ENCODE measurements around the gene TIGD4. TPM values are rescaled to one million over a fixed set of nuclear protein-coding genes. Genes with fewer than 3 reads are reported as not detected.
A peak's percentile ranks its signal among the peaks of the same experiment; 100 is the strongest.

TIGD4 gene
- total and polyA plus RNA-seq, 2 experiments from 2014 or later: 0.11 TPM; not detected in 1

DNA sequence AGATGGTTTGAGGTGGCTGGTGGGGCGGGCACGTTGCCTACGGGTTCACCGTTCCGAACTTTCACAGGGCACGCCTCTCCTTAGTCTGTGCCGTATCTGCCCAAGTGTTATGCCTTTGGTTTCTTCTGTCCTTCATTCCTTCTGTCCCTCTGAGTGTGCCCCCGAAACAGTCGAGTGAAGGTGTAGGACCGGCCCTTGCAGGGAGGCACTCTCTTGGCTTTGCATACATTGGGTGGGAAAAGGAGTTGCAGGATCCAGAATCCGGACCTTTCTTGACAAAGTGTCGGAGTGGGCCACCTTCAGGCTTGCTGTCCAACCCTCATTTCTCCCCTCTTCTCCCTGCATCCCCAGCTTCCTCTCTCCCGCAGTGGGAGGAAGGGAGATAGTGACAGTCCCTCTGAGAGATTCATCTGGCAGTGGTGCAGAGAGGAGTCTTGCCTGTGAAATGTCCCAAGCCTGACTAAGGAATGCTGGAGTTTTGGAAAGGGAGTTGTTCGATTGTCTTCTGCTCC, 793 bp upstream of the TIGD4 start:
- peak overlapping the region; percentile 92 for H3K9ac ChIP-seq
- H3K27me3 ChIP-seq (replicated peaks; ENCODE audit: insufficient read depth): no peaks in the 10 kb centered on the region
- in situ Hi-C loops (cut with MboI): no loop called here
- H4K20me1 ChIP-seq (ENCODE audit: insufficient read depth): no peaks in the 10 kb centered on the region
- peaks cover 14% of the 10 kb centered on the region for H3F3A ChIP-seq (ENCODE audit: insufficient read depth)
- WGBS, 2 experiments (ENCODE audit: low coverage in 1 of 2, low lambda C conversion rate in 2 of 2, missing lambda C conversion rate in 2 of 2): 1% methylated on average over 14 of the region's 14 CpGs
- peak overlapping the region; percentile 74 for H3K4me2 ChIP-seq (ENCODE audit: unreplicated experiment)
- H3K9me3 ChIP-seq (ENCODE audit: low read depth): no peaks in the 10 kb centered on the region
- H3K27ac ChIP-seq: peak overlapping the region; percentile 92
- H3K79me2 ChIP-seq (ENCODE audit: insufficient read depth): peaks cover 49% of the 10 kb centered on the region
- H3K9me2 ChIP-seq (ENCODE audit: insufficient read depth): no peaks in the 10 kb centered on the region
- TF ChIP-seq EZH2 (IDR thresholded peaks at IDR 0.05; ENCODE audit: insufficient read depth, poor library complexity, severe bottlenecking) (no peak), EZH2phosphoT487 (IDR thresholded peaks at IDR 0.05; ENCODE audit: insufficient read depth, low read depth) (no peak)
- DNase-seq: peak; percentile 75
- peak overlapping the region; percentile 91 for H3K4me3 ChIP-seq
- H2AFZ ChIP-seq: peak overlapping the region; percentile 99
- no peaks in the 10 kb centered on the region for H3K36me3 ChIP-seq (ENCODE audit: low read depth)
- peaks cover 21% of the 10 kb centered on the region for H3K4me1 ChIP-seq (ENCODE audit: insufficient read depth)

DNA sequence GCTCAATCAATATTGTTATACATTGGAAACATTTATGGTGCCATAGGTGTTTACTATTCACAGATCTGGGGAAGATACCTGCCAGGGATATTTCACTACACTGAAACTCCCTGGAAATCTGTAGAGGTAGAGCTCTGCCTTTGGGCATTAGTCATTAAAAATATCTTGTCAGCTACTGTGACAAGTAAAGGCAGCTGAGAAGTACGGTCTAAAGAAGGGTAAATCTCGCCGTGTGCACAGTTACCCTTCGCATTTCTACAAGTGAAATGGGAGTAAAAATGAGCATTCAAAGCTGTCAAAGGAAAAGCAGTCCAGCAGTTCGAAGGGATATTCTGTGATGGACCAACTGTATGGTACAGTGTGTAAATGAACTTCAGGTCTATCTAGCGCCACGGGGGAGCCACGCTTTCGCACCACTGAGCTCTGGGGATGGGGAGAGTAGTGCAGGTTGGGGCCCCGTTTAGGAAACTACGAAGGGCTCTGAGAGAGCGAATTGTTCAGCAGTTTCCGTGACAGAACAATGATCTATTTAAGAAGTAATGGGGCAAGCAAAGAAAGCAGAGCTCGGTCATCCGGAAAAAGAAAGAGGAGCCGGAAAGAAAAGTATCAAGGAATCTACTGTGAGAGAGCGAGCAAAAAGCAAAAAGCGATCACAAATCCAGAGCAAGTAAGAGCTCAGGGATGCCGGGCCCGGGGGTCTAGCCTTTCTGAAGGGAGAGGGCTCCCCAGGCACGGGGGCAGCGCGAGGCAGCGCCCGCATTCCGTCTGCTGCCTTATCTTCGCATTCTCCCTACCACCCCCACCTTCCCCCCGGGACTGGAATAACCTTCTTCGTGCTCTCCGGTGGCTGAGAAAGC, 646 bp downstream of the TIGD4 start:
- DNase-seq: peak; percentile 55
- 3 to 5% methylated on average over 30 of the region's 30 CpGs for WGBS, 2 experiments (ENCODE audit: low coverage in 1 of 2, low lambda C conversion rate in 2 of 2, missing lambda C conversion rate in 2 of 2)
- no peaks in the 10 kb centered on the region for H3K9me3 ChIP-seq (ENCODE audit: low read depth)

DNA sequence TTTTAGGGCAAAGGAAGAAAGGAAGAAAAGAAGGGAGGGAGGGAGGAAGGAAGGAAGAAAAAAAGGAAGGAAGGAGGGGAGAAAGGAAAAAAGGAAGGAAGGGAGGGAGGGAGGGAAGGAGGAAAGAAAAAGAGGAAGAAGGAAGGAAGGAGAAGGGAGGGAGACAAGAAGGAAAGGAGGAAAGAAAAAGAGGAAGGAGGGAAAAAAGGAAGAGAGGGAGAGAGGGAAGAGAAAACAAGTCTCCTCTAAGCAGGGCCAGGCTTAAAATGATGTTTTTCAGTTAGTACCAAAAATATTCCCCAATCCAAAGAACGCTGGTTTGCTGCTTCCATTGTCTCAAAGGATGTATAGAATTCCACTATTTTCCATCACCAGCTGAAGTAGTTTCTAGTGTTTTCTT, 2.0 kb downstream of the TIGD4 start:
- Histone ChIP-seq H3K27ac (no peak overlapping the region), H3K36me3 (ENCODE audit: low read depth) (no peaks in the 10 kb centered on the region), H3K9me3 (ENCODE audit: low read depth) (no peaks in the 10 kb centered on the region), H3K4me1 (ENCODE audit: insufficient read depth) (peaks cover 17% of the 10 kb centered on the region), H3K4me2 (ENCODE audit: unreplicated experiment) (no peak overlapping the region), H3K9me2 (ENCODE audit: insufficient read depth) (no peaks in the 10 kb centered on the region), H3F3A (ENCODE audit: insufficient read depth) (peaks cover 14% of the 10 kb centered on the region), H2AFZ (no peak overlapping the region), H3K9ac (no peak overlapping the region), H3K4me3 (no peak overlapping the region), H4K20me1 (ENCODE audit: insufficient read depth) (no peaks in the 10 kb centered on the region), H3K27me3 (replicated peaks; ENCODE audit: insufficient read depth) (no peaks in the 10 kb centered on the region), H3K79me2 (ENCODE audit: insufficient read depth) (peaks cover 21% of the 10 kb centered on the region)
- no peak for TF ChIP-seq EZH2 (IDR thresholded peaks at IDR 0.05; ENCODE audit: insufficient read depth, poor library complexity, severe bottlenecking)
- no peak for TF ChIP-seq EZH2phosphoT487 (IDR thresholded peaks at IDR 0.05; ENCODE audit: insufficient read depth, low read depth)
- in situ Hi-C loops (cut with MboI): no loop called here
- 100% methylated on average over 1 of the region's 1 CpG for WGBS, 2 experiments (ENCODE audit: low coverage in 1 of 2, low lambda C conversion rate in 2 of 2, missing lambda C conversion rate in 2 of 2)
- DNase-seq: no peak

More for the DNA sequence above, 646 bp downstream of the TIGD4 start:
- no peaks in the 10 kb centered on the region for H3K9me2 ChIP-seq (ENCODE audit: insufficient read depth)
- H3K79me2 ChIP-seq (ENCODE audit: insufficient read depth): peaks cover 35% of the 10 kb centered on the region
- no peaks in the 10 kb centered on the region for H3K36me3 ChIP-seq (ENCODE audit: low read depth)
- peak overlapping the region; percentile 92 for H3K9ac ChIP-seq
- peak overlapping the region; percentile 91 for H3K4me3 ChIP-seq
- peak overlapping the region; percentile 99 for H2AFZ ChIP-seq
- H3K4me2 ChIP-seq (ENCODE audit: unreplicated experiment): peak overlapping the region; percentile 84
- in situ Hi-C loops (cut with MboI): no loop called here
- H3K27me3 ChIP-seq (replicated peaks; ENCODE audit: insufficient read depth): no peaks in the 10 kb centered on the region
- peaks cover 14% of the 10 kb centered on the region for H3F3A ChIP-seq (ENCODE audit: insufficient read depth)
- peaks cover 21% of the 10 kb centered on the region for H3K4me1 ChIP-seq (ENCODE audit: insufficient read depth)
- H3K27ac ChIP-seq: peak overlapping the region; percentile 92
- TF ChIP-seq EZH2 (IDR thresholded peaks at IDR 0.05; ENCODE audit: insufficient read depth, poor library complexity, severe bottlenecking) (no peak), EZH2phosphoT487 (IDR thresholded peaks at IDR 0.05; ENCODE audit: insufficient read depth, low read depth) (no peak)
- no peaks in the 10 kb centered on the region for H4K20me1 ChIP-seq (ENCODE audit: insufficient read depth)

DNA sequence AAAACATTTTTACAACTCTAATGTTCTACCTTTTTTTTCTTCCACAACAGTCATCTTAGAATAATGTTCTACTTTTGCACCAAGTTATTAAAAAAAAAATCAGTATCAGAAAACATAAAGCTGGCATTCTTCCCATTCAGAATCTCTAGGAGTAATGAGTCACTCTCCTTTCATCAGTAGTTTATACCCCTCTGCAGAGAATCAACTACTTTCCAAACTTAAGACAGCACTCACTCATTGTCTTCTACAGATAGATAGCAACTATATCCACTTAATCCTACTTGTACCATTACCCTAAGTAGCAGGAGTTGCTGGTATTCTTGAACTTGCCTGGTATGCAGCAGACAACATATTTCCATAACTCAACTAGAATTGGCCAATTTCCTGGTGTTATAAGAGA, 3.2 kb downstream of the TIGD4 start:
- Histone ChIP-seq H3K4me1 (ENCODE audit: insufficient read depth) (peaks cover 6% of the 10 kb centered on the region; the same call in 1 of the 2 replicates), H3K9me2 (ENCODE audit: insufficient read depth) (no peaks in the 10 kb centered on the region), H3K79me2 (ENCODE audit: insufficient read depth) (peaks cover 10% of the 10 kb centered on the region), H3K27me3 (replicated peaks; ENCODE audit: insufficient read depth) (no peaks in the 10 kb centered on the region), H3F3A (ENCODE audit: insufficient read depth) (peaks cover 10% of the 10 kb centered on the region; the same call in 1 of the 2 replicates), H3K4me2 (ENCODE audit: unreplicated experiment) (no peak overlapping the region), H4K20me1 (ENCODE audit: insufficient read depth) (no peaks in the 10 kb centered on the region), H3K27ac (no peak overlapping the region), H3K4me3 (no peak overlapping the region), H3K9me3 (ENCODE audit: low read depth) (no peaks in the 10 kb centered on the region), H2AFZ (no peak overlapping the region), H3K9ac (no peak overlapping the region), H3K36me3 (ENCODE audit: low read depth) (no peaks in the 10 kb centered on the region)
- no peak for DNase-seq
- in situ Hi-C loops (cut with MboI): no loop called here
- no peak for TF ChIP-seq EZH2 (IDR thresholded peaks at IDR 0.05; ENCODE audit: insufficient read depth, poor library complexity, severe bottlenecking)
- no peak for TF ChIP-seq EZH2phosphoT487 (IDR thresholded peaks at IDR 0.05; ENCODE audit: insufficient read depth, low read depth)

Measured in GM23248 (cell line).